ENCODE data around the gene ANAPC13.

ANAPC13 gene, protein sequence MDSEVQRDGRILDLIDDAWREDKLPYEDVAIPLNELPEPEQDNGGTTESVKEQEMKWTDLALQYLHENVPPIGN

DNA sequence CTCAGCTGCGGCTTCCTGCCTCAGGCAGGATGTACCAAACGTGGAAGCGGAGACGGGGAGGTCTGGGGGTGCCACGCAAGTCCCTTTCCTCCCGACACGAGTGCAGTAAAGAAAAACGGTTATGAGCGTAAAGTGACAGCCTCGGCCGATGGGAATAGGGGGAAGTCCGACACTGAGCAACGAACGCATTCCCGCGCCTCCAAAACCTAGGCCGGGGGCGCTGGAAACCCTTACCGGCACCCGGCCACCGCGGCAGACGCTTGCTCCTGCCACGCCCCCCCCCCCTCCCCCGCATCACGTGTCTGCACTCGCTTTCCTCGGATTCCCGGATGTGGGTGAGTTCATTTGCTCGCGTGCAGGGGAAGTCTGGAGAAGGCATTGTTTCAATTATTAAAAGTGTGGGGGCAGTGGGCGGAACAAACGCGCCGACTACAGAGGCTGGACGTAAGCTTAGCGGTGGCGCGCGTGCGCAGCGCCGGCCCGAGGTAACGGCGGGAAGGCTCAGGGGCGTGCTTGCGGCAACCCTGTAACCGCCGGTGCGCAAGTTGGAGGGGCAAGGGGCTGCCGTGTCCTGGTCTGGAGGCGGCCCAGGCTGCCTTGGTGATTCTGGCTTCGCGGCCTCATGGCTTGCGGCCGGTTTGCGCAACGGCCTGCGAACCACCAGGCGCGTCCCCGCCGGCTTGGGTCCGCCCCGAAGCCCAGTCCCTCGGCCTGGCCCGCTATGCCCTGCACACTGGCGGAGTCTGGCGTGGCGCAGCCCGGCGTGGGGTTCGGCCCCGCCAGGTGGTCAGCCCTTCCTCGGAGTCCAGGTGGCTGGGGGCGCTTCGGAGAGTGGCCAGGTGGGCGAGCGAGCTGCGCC, at the start of gene ANAPC13, which contains the start of gene CEP63:
Gene ANAPC13 (minus strand): TSS at position 268 of the 859 bp plus-strand sequence. CDS start 3,081 bp downstream, outside the sequence.
Gene CEP63 (plus strand): TSS at position 340 of the 859 bp plus-strand sequence. CDS start 9,264 bp downstream, outside the sequence.
- DNase-seq = peak; percentile 86 to 97 (median 92)
- intact Hi-C loops (cut with DNase I) = loop anchor here (5.0 kb wide), 1 partner anchor 914 kb away; the partner anchor contains the start of gene CDV3

DNA sequence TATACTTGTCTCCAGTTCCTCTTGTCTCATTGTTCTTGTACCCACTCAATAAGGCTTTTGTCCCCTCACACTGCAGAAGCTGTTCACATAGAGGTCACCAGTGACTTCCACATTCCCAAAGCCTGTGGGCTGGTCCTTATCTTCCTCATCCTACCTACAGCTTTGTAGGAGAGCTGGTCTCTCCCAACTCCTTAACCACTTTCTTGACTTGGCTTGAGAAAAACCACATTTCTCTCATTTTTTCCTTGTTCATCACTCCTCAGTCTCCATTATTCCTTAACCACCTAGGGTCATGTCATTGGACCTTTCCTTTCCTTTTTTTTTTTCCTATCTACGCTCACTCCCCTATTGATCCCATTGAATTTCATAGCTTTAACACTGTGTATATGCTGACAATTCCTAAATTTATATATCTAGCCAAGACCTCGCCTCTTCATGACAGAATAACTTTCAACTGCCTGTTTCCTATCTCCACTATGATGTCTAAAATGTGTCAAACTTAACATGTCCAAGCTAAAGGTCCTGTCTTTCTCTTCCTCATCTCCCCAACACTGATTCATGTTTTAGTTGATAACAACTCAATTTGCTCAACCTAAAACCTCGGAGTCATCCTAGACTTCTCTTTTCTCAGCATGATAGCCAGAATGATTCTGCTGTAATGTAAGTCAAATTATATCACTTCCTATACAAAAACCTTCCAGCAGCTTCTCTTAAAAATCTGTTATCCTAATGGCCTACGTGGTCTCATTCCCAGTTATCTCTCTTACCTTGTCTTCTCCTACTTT, 49.6 kb upstream of the ANAPC13 start:
- intact Hi-C loops (cut with DNase I) = no loop called here
- no peak for DNase-seq

- intact Hi-C loops (cut with DNase I) = no loop called here
- no peak for DNase-seq
These were observed 47.7 kb upstream of the ANAPC13 start for GRCh38 chr3:134533493-134533892.

- DNase-seq = no peak
- intact Hi-C loops (cut with DNase I) = no loop called here
These were observed 41.9 kb upstream of the ANAPC13 start for GRCh38 chr3:134527538-134528186.

DNA sequence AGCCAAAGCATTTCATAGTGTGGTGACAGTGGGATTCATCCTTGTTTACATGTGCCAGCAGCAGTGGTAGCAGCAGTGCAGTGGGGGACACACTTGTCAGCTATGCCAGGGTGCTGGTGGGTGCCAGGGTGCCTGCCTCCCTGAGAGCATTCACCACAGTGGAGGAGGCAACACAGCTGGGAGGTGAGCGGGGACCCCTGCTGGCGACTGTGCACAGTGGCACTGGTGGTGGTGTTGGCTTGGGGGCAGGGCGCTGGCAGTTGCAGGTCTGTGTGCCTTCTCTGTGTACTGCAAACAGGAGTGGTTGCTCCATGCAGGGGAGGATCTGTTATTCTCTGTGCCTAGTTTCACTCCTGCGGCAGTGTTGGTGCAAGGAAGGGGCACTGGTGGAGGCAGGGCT, 41.3 kb upstream of the ANAPC13 start:
- peak in 1 of 42 donors; percentile 34 for DNase-seq
- intact Hi-C loops (cut with DNase I) = no loop called here

- DNase-seq = no peak
- intact Hi-C loops (cut with DNase I) = no loop called here
These were observed 40.5 kb upstream of the ANAPC13 start for GRCh38 chr3:134526319-134526718.

- intact Hi-C loops (cut with DNase I) = no loop called here
- no peak for DNase-seq
These were observed 39.5 kb upstream of the ANAPC13 start for GRCh38 chr3:134525293-134525692.

- intact Hi-C loops (cut with DNase I) = no loop called here
- no peak for DNase-seq
These were observed 36.8 kb upstream of the ANAPC13 start for GRCh38 chr3:134522541-134522940.

DNA sequence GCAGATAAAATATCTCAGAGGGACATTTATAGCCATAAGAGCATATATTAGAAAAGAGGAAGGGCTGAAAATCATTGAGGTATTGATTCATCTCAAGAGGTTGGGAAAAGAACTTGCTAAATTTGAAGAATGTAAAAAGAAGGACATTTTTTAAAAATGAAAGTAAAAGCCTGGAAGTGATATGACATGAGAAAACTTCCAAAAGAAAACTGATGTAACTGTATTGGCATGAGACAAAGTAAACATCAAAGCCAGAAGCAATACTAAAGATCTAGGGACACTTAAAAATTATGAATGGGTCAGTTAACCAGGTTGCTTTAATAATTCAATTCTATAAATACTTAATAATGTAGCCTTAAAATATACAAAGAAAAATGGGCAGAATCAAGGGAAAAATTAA, 32.0 kb upstream of the ANAPC13 start:
- DNase-seq = no peak
- intact Hi-C loops (cut with DNase I) = no loop called here

DNA sequence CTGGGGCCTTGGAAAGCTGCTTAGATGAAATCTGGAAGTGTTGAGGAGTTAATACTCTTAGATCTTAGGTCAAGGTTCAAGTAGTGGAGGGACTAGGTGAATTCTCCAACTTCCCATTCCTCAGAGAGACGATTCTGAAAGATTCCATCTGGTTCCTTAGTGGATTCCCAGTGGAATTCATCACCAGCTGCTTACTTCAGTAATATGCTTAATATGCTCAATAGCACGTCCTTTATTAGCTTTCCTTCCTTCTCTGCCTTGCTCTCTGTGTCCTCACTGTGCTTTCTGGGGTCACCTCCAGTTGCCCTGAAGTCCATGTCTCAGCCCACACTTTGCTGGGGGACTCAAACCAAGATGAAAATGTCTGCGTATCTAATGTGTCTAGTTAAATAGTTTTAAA, 31.1 kb upstream of the ANAPC13 start:
- intact Hi-C loops (cut with DNase I) = no loop called here
- no peak for DNase-seq

GRCh38 chr3:134511500-134511899, 25.7 kb upstream of the ANAPC13 start:
- intact Hi-C loops (cut with DNase I) = no loop called here
- DNase-seq = no peak

- intact Hi-C loops (cut with DNase I) = no loop called here
- DNase-seq = no peak
These were observed 19.7 kb upstream of the ANAPC13 start for GRCh38 chr3:134505485-134505884.

DNA sequence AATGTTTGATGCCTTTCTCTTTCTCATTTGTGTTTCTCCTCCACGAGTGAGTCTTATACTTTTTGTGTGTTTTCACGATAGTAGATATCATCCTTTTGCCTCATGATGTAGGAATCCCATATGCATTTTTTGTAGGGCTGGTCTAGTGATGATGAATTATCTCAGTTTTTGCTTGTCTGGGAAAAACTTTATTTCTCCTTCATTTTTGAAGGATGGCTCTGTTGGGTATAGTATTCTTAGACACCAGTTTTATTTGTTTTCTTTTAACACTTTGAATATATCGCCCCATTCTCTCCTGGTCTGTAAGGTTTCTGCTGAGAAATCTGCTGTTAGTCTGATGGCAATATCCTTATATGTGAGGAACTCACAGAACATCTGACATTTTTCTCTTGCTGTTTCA, 18.3 kb upstream of the ANAPC13 start:
- intact Hi-C loops (cut with DNase I) = no loop called here
- no peak for DNase-seq

DNA sequence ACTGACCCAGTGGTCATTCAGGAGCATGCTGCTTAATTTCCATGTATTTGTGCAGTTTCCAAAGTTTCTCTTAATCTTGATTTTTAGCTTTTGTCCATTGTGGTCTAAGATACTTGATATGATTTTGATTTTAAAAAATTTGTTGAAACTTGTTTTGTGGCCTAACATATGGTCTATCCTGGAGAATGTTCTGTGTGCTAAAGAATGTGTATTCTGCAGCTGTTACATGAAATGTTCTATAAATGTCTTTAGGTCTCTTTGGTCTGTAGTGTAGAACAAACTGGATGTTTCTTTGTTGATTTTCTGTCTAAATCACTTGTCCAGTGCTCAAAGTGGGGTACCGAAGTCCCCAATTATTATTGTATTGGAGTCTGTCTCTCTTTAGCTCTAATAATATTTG, 17.5 kb upstream of the ANAPC13 start:
- no peak for DNase-seq
- intact Hi-C loops (cut with DNase I) = no loop called here

GRCh38 chr3:134496471-134497071, 10.8 kb upstream of the ANAPC13 start:
- intact Hi-C loops (cut with DNase I) = no loop called here
- DNase-seq = no peak

- intact Hi-C loops (cut with DNase I) = no loop called here
- no peak for DNase-seq
These were observed 10.2 kb upstream of the ANAPC13 start for GRCh38 chr3:134495980-134496379.

GRCh38 chr3:134494495-134494894, 8.7 kb upstream of the ANAPC13 start:
- no peak for DNase-seq
- intact Hi-C loops (cut with DNase I) = no loop called here

DNA sequence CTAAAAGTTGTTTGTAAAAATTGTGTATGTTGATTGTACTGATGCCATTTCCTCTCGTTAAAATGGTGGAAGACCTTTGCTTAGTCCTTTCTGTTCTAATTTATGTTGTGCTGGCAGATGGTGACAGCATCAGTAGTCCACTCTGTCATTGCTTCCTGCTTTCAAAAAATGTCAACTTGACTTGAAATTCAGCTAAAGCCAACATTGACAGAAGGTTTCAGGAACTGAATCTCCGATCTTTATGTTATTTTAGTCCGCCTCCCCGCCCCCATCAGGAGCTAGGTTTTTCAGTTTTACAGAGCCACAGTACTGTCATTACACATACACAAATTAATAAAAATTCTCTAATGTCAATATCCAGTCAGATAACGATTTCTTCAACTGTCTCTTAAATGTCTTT, 1.6 kb upstream of the ANAPC13 start:
- no peak for DNase-seq

GRCh38 chr3:134486577-134487041, 824 bp upstream of the ANAPC13 start:
- peak in 5 of 42 donors; percentile 16 to 30 (median 18) for DNase-seq
- intact Hi-C loops (cut with DNase I) = loop anchor here (5.0 kb wide), 1 partner anchor 914 kb away; the partner anchor contains the start of gene CDV3

More for the DNA sequence above, 1.6 kb upstream of the ANAPC13 start:
- intact Hi-C loops (cut with DNase I) = loop anchor here (5.0 kb wide), 1 partner anchor 915 kb away; the partner anchor contains the start of gene CDV3
